H7 (cell line): Measurements from ENCODE around the gene ARV1. TPM values are rescaled to one million over a fixed set of nuclear protein-coding genes. Genes with fewer than 3 reads are reported as not detected.
A peak's percentile ranks its signal among the peaks of the same experiment; 100 is the strongest.
"Not testable (repeated sequence)": the region's sequence is repeated elsewhere in the genome, so short reads cannot be mapped to it uniquely, and the experiment has no call there.

ENCODE experiments used
- DNase-seq: peaks from one replicate; pipeline ENCODE4 v3.0.0; 2012
- H3K27me3 ChIP-seq: 2 replicates; pipeline ENCODE4 v1.6.0; 2011; ENCODE audit warnings: mild to moderate bottlenecking, low read length; ENCODE audit not compliant: control insufficient read depth, insufficient read depth
- H3K36me3 ChIP-seq: replicated peaks from 2 replicates; pipeline ENCODE4 v1.5.1; 2011; ENCODE audit warnings: low read length; ENCODE audit not compliant: control insufficient read depth, insufficient read depth
- H3K4me3 ChIP-seq: 2 replicates; pipeline ENCODE4 v1.5.1; 2011; ENCODE audit warnings: low read depth, mild to moderate bottlenecking, control low read depth, low read length, moderate library complexity; ENCODE audit not compliant: insufficient read depth
- total RNA-seq: library from RNA; depleted of rRNA; stranded (reverse); fragments of >200 nt; shearing (Covaris generic); gene quantifications from 2 replicates; pipeline ENCODE4 v1.2.3, GENCODE V29; 2014

ARV1 gene
- total RNA-seq, 1 experiment from 2014 or later: 16.5 TPM

DNA sequence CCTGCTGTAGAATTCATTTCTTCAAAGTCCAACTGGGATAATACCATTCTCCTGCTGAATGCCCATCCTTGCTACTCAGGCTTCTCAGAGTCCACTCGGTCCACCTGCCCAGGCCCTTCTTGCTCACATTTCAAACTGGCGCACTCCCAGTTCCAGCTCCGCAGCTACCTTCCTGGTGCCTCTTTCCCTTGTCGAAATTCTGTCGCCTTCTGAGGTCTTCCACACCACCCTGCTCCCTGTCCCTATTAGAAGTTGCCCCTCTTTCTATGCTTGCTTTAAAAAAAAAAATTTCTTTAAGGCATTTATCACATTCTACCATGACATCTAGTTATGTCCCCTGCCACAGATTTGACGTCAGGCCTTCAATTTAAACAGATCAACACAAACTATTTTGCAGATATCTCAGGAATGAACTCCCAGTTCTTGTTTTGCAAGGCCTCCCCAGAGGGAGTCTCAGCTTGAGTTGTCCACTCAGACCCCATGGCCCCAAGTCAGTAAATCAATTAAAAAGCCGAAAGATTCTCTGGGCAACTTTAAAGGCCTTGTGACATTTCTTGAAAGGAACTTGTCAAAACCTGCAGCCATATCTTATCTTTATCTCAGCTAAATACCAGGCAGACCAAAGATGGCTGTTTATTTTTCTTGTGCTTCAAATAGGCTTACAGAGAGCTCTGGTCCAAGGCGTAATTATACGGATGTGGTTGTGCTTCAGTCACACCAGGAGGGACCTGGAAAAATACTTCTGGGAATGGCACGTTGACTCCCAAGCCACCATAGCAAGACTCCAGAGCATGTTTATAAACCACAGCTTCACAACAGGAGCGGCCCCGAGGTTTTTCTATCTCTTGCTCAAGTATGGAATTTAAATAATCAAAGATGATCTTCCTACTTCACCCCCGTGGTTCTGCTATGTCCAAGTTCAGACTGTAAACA, 59.0 kb downstream of the ARV1 start:
- H3K4me3 ChIP-seq: no peak overlapping the region
- H3K27me3 ChIP-seq: peaks cover 61% of the 10 kb centered on the region
- H3K36me3 ChIP-seq: no peaks in the 10 kb centered on the region
- no peak for DNase-seq

GRCh38 chr1:231039161-231040018, 60.5 kb downstream of the ARV1 start:
- no peaks in the 10 kb centered on the region for H3K36me3 ChIP-seq

DNA sequence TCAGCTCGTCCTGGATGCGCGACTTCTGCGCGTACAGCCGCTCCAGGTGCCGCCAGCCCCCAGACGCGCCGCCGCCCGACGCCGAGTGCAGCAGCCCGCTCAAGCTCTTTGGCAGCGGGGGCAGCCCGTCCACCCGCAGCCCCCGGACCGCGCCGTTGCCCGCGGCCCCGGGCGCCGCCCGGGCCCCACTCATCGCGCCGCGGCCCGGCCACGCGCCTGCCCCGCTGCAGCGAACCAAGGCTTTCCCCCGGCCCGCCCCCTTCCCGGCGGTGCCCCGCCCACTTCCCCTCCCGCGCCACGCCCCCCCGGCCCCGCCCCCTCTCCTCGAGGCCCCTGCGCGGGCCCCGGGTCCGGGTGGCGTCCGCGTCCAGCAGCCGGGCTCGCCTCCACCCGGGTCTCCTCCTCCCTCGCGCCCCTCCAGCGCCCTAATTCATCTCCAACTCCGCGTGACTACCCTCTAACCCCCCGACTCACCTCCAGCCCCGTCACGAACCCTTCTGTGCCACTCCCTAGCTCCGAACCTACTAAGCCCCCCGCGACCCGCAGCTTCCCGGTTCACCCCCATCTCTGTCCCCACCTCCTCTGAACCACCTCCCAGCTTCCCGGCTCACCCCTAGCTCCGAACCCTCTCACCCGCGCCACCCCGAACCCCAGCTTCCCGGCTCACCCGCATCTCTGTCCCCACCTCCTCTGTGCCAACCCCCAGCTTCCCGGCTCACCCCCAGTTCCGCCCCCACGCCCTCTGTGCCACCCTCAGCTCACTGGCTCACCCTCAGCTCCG, 61.3 kb downstream of the ARV1 start, which contains the start of gene FAM89A:
FAM89A (minus strand) TSS at position 236 of the 781 bp plus-strand sequence; CDS start at position 193, 43 bp downstream.
- H3K36me3 ChIP-seq: no peaks in the 10 kb centered on the region
- peaks cover 72% of the 10 kb centered on the region for H3K27me3 ChIP-seq
- peak within 1 kb of the TSS; percentile 59 for H3K4me3 ChIP-seq
- DNase-seq: peak; percentile 96

More at GRCh38 chr1:231039161-231040018, 60.5 kb downstream of the ARV1 start:
- DNase-seq: peak; percentile 79
- Histone ChIP-seq H3K4me3 (peak overlapping the region; percentile 59), H3K27me3 (peaks cover 71% of the 10 kb centered on the region)

- peak; percentile 76 for DNase-seq
- H3K27me3 ChIP-seq: peaks cover 72% of the 10 kb centered on the region
- H3K36me3 ChIP-seq: no peaks in the 10 kb centered on the region
- peak overlapping the region; percentile 57 for H3K4me3 ChIP-seq
These were observed 62.2 kb downstream of the ARV1 start for GRCh38 chr1:231040800-231041718.

GRCh38 chr1:231041719-231042261, 62.9 kb downstream of the ARV1 start:
- H3K27me3 ChIP-seq: peaks cover 72% of the 10 kb centered on the region

GRCh38 chr1:231044588-231044987, 65.7 kb downstream of the ARV1 start:
- no peak for DNase-seq
- H3K36me3 ChIP-seq: no peaks in the 10 kb centered on the region
- H3K27me3 ChIP-seq: peaks cover 48% of the 10 kb centered on the region
- H3K4me3 ChIP-seq: no peak overlapping the region

More at GRCh38 chr1:231041719-231042261, 62.9 kb downstream of the ARV1 start:
- no peak overlapping the region for H3K4me3 ChIP-seq
- H3K36me3 ChIP-seq: no peaks in the 10 kb centered on the region
- DNase-seq: no peak

DNA sequence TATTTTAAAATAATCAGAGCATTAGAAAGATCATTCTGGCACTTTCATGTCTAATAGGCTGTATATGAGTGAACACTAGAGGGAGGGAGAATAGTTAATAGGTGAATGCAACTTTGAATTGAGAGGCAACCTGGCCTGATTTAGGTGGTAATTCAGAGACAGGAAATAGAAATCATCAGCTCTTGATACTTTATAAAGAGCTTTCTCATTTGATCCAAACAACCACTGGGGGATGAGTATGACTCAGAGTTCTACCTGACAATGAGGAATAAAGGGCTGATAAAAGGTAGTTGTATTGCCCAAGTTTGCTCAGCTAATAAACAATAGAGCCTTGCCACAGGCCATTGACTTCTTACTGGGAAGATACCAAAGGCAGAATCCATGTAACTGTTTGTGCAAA, 66.4 kb downstream of the ARV1 start:
- no peaks in the 10 kb centered on the region for H3K36me3 ChIP-seq
- H3K27me3 ChIP-seq: peaks cover 44% of the 10 kb centered on the region
- DNase-seq: no peak

DNA sequence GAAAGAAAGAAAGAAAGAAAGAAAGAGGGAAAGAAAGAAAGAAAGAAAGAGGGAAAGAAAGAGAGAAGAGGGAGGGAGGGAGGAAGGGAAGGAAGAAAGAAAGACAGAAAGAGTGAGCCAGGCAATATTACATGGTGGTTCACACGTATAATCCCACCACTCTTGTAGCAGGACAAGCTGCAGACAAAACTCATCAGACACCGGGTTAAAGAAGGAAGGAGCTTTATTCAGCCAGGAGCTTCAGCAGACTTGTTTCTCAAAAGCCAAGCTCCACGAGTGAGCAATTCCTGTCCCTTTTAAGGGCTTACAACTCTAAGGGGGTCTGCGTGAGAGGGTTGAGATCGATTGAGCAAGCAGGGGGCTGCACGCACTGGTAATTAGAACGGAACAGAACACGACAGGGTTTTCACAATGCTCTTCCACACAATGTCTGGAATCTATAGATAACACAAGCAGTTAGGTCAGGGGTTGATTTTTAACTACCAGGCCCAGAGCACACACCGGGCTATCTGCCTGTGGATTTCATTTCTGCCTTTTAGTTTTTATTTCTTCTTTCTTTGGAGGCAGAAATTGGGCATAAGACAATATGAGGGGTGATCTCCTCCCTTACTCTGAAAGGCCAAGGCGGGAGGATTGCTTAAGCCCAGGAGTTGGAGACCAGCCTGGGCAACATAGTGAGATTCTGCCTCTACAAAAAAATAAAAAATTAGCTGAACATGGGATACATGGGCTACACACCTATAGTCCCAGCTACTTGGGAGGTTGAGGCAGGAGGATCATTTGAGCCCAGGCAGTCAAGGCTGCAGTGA, 67.2 kb downstream of the ARV1 start:
- not testable (repeated sequence) for DNase-seq, H3K4me3 ChIP-seq, H3K36me3 ChIP-seq
- peaks cover 35% of the 10 kb centered on the region for H3K27me3 ChIP-seq

More for the DNA sequence above, 66.4 kb downstream of the ARV1 start:
- H3K4me3 ChIP-seq: no peak overlapping the region

- DNase-seq: no peak
- no peaks in the 10 kb centered on the region for H3K36me3 ChIP-seq
- no peak overlapping the region for H3K4me3 ChIP-seq
- H3K27me3 ChIP-seq: peaks cover 28% of the 10 kb centered on the region
These were observed 68.0 kb downstream of the ARV1 start for GRCh38 chr1:231046730-231047395.

GRCh38 chr1:231047529-231047928, 68.6 kb downstream of the ARV1 start:
- H3K27me3 ChIP-seq: peaks cover 22% of the 10 kb centered on the region
- not testable (repeated sequence) for H3K36me3 ChIP-seq, DNase-seq, H3K4me3 ChIP-seq

DNA sequence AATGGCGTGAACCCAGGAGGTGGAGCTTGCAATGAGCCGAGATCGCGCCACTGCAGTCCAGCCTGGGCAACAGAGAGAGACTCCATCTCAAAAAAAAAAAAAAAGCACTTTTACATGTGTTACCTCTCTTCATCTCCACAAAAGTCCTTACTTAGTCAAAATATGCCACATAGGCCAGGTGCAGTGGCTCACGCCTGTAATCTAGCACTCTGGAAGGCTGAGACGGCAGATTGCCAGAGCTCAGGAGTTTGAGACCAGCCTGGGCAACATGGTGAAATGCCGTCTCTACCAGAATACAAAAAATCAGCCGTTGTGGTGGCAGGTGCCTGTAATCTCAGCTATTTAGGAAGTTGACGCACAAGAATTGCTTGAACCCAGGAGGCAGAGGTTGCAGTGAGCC, 69.5 kb downstream of the ARV1 start:
- H3K4me3 ChIP-seq, DNase-seq, H3K36me3 ChIP-seq: not testable (repeated sequence)
- peaks cover 15% of the 10 kb centered on the region for H3K27me3 ChIP-seq
